A549 (cell line): ENCODE results near the gene GMIP. TPM values are rescaled to one million over a fixed set of nuclear protein-coding genes. Genes with fewer than 3 reads are reported as not detected.

Experiments
- ATAC-seq, 2 experiments: fragments of 200-7000 bp in 1 of 2; fragments of >200 bp in 1 of 2; cut with Nextera tagmentation in 1 of 2; cut with Tn5 transposase in 1 of 2; 3 replicates each; pipeline versions ENCODE4 v1.8.0 to v1.9.1; 2018 to 2020; ENCODE audit warnings: mild to moderate bottlenecking in 1 of 2, moderate library complexity in 1 of 2
- CTCF ChIA-PET: fragments of 300-600 bp; sonication (Branson Sonifier 250); formaldehyde crosslinking; extraction: SDS; loops from one replicate; lab custom pipeline; 2021; ENCODE audit warnings: antibody characterized with exemption, inconsistent platforms; lab: Yijun Ruan, JAX
- POLR2A ChIA-PET: fragments of 350-600 bp; formaldehyde crosslinking; extraction: SDS; loops from one replicate; lab custom pipeline; 2021; ENCODE audit warnings: antibody characterized with exemption, inconsistent platforms; lab: Yijun Ruan, JAX
- DNase-seq, 2 experiments: peaks; one replicate each; pipeline versions ENCODE4 v3.0.0 to v3.0.0-alpha.2; 2011 to 2016; ENCODE audit warnings: low read depth in 1 of 2, low spot score in 1 of 2
- FAIRE-seq: peaks from 2 replicates; lab custom pipeline; 2011; peaks lifted over from hg19 to GRCh38; lab: Jason Lieb, UNC
- H3K27ac ChIP-seq, 2 experiments: fragments of >200 bp; sonication (Bioruptor Twin); formaldehyde crosslinking; 3 replicates each; pipeline ENCODE4 v1.5.1; 2016 to 2017
- H3K4me1 ChIP-seq: fragments of >200 bp; sonication (Bioruptor Twin); formaldehyde crosslinking; 3 replicates; pipeline ENCODE4 v1.6.1; 2016
- H3K4me2 ChIP-seq: fragments of >200 bp; sonication (Bioruptor Twin); formaldehyde crosslinking; 3 replicates; pipeline ENCODE4 v1.6.1; 2016
- H3K4me3 ChIP-seq: fragments of >200 bp; sonication (Bioruptor Twin); formaldehyde crosslinking; 3 replicates; pipeline ENCODE4 v1.5.1; 2016
- H3K9me3 ChIP-seq: fragments of >200 bp; sonication (Bioruptor Twin); formaldehyde crosslinking; 3 replicates; pipeline ENCODE4 v1.6.1; 2016
- BCL3 ChIP-seq: fragments of >200 bp; sonication (Bioruptor Twin); formaldehyde crosslinking; IDR thresholded peaks from 3 replicates; pipeline ENCODE4 v1.6.1; 2016
- CEBPB ChIP-seq, 2 experiments: fragments of >200 bp in 1 of 2; sonication (Bioruptor Twin) in 1 of 2; formaldehyde crosslinking in 1 of 2; IDR thresholded peaks; 2 replicates each; pipeline ENCODE4 v1.6.1; 2012 to 2016
- CTCF ChIP-seq: fragments of >200 bp; sonication (Bioruptor Twin); formaldehyde crosslinking; IDR thresholded peaks from 3 replicates; pipeline ENCODE4 v1.5.1; 2016
- E2F6 ChIP-seq: IDR thresholded peaks from 2 replicates; pipeline ENCODE4 v1.6.1; 2012; ENCODE audit warnings: low read depth, borderline replicate concordance
- FOSB ChIP-seq: fragments of 250-450 bp; sonication (Bioruptor Pico); IDR thresholded peaks from 2 replicates; pipeline ENCODE4 v1.5.0; 2020; ENCODE audit warnings: mild to moderate bottlenecking, moderate library complexity
- MAFK ChIP-seq: fragments of 450-650 bp; IDR thresholded peaks from 2 replicates; pipeline ENCODE4 v1.6.1; 2014; ENCODE audit not compliant: partially characterized antibody
- PBX3 ChIP-seq: IDR thresholded peaks from 2 replicates; pipeline ENCODE4 v1.6.1; 2012
- REST ChIP-seq: fragments of 200-600 bp; sonication (generic); IDR thresholded peaks from 2 replicates; pipeline ENCODE4 v1.6.1; 2016; ENCODE audit warnings: antibody characterized with exemption, mild to moderate bottlenecking, moderate library complexity
- WGBS: methylation state at CpG from one replicate; pipeline ENCODE4 v1.1.6; 2017; ENCODE audit errors: missing lambda C conversion rate; 5-methylcytosine and 5-hydroxymethylcytosine counted together
- polyA plus RNA-seq, 4 experiments: library from polyadenylated mRNA; depleted of rRNA in 3 of 4; stranded (reverse); fragments of >200 nt; fragmentation: RNase III in 1 of 4; extraction: RNeasy Plus Mini Kit Qiagen cat#74134 plus additional on column Dnase treatment in 1 of 4; gene quantifications; 2 replicates in 3 of 4; 3 replicates in 1 of 4; pipeline ENCODE4 v1.2.3, GENCODE V29; 2011 to 2017

Gene GMIP
- polyA plus RNA-seq, 2 of the 4 experiments (the other 2 are of a cell fraction), result 1.4 to 4.1 TPM

- TF ChIP-seq CTCF, result no peak
These were observed 1.9 kb upstream of the GMIP start (continued) for GRCh38 chr19:19645233-19645870.

GRCh38 chr19:19644054-19644388 lies 564 bp upstream of the GMIP start:
- TF ChIP-seq E2F6, result no peak
- no peak for TF ChIP-seq CEBPB (IDR thresholded peaks at IDR 0.05)
- peak; percentile 10; the same call in 2 of the 3 replicates for TF ChIP-seq CTCF
- TF ChIP-seq PBX3, result no peak
- TF ChIP-seq BCL3, result no peak
- TF ChIP-seq REST, result no peak
- TF ChIP-seq, all 56 proteins: peak for 1
- 0% methylated on average over 3 of the region's 5 CpGs for WGBS
- H3K9me3 ChIP-seq, result no peaks in the 10 kb centered on the region
- ChIA-PET CTCF (interaction anchor here (0.6 to 2.8 kb wide), 22 partner anchors 10 to 237 kb away, joined by 3 to 28 read pairs (median 6); partner anchors contain the start of genes LPAR2, NDUFA13 and YJEFN3), POLR2A (no interaction called here)
- ATAC-seq (no peak), FAIRE-seq (no peak), DNase-seq (no peak)
- peak overlapping the region in 1 of 2 experiments; percentile 93; a peak in 4 of 6 replicates for H3K27ac ChIP-seq
- peak overlapping the region; percentile 62; the same call in 2 of the 3 replicates for H3K4me3 ChIP-seq
- H3K4me2 ChIP-seq, result peak overlapping the region; percentile 97
- H3K4me1 ChIP-seq, result 0 out of 3 replicates have a peak, but pooled peaks cover 3% of the 10 kb centered on the region

- WGBS, result 29% methylated on average over 11 of the region's 16 CpGs
- H3K4me2 ChIP-seq, result peak overlapping the region; percentile 97
- CTCF ChIA-PET, result no interaction called here
- peak in 1 of 2 experiments; percentile 21 for DNase-seq
- H3K4me1 ChIP-seq, result 0 out of 3 replicates have a peak, but pooled peaks cover 3% of the 10 kb centered on the region
- no peaks in the 10 kb centered on the region for H3K9me3 ChIP-seq
- TF ChIP-seq CEBPB (IDR thresholded peaks at IDR 0.05), result no peak
- no peak for TF ChIP-seq MAFK
- no peak for TF ChIP-seq FOSB
- TF ChIP-seq, all 56 proteins: peak for 0
- peak; percentile 23 to 44; a peak in 4 of 6 replicates for ATAC-seq
- peak overlapping the region; percentile 62 for H3K4me3 ChIP-seq
- FAIRE-seq, result no peak
- peak overlapping the region; percentile 67 to 93 for H3K27ac ChIP-seq
- POLR2A ChIA-PET, result no interaction called here
These were observed 825 bp downstream of the GMIP start for GRCh38 chr19:19642506-19643157.
